ENCODE data around the gene RASGRP1.

The RASGRP1 gene

GRCh38 chr15:38508647-38509046 is 56.0 kb downstream of the RASGRP1 start:
- no peak for TF ChIP-seq ZFX (IDR thresholded peaks at IDR 0.05; ENCODE audit: borderline replicate concordance)
- no peak for TF ChIP-seq CTCF (IDR thresholded peaks at IDR 0.05)
- no peak overlapping the region for H3K27ac ChIP-seq

- TF ChIP-seq ZFX (IDR thresholded peaks at IDR 0.05; ENCODE audit: borderline replicate concordance) (no peak), CTCF (IDR thresholded peaks at IDR 0.05) (no peak)
- no peak overlapping the region for H3K27ac ChIP-seq
Observed at GRCh38 chr15:38507570-38507969, 57.0 kb downstream of the RASGRP1 start.

- no peak overlapping the region for H3K27ac ChIP-seq
- TF ChIP-seq ZFX (IDR thresholded peaks at IDR 0.05; ENCODE audit: borderline replicate concordance), result no peak
- no peak for TF ChIP-seq CTCF (IDR thresholded peaks at IDR 0.05)
Observed at GRCh38 chr15:38506997-38507396, 57.6 kb downstream of the RASGRP1 start.

- no peak overlapping the region for H3K27ac ChIP-seq
- TF ChIP-seq ZFX (IDR thresholded peaks at IDR 0.05; ENCODE audit: borderline replicate concordance), result no peak
- no peak for TF ChIP-seq CTCF (IDR thresholded peaks at IDR 0.05)
Observed at GRCh38 chr15:38504680-38505467, 59.7 kb downstream of the RASGRP1 start.

GRCh38 chr15:38503496-38503895 is 61.1 kb downstream of the RASGRP1 start:
- H3K27ac ChIP-seq, result no peak overlapping the region
- TF ChIP-seq CTCF (IDR thresholded peaks at IDR 0.05) (no peak), ZFX (IDR thresholded peaks at IDR 0.05; ENCODE audit: borderline replicate concordance) (no peak)

- no peak overlapping the region for H3K27ac ChIP-seq
- TF ChIP-seq CTCF (IDR thresholded peaks at IDR 0.05) (no peak), ZFX (IDR thresholded peaks at IDR 0.05; ENCODE audit: borderline replicate concordance) (no peak)
Observed at GRCh38 chr15:38499651-38500050, 65.0 kb downstream of the RASGRP1 start.

GRCh38 chr15:38496151-38496550 is 68.5 kb downstream of the RASGRP1 start:
- H3K27ac ChIP-seq, result no peak overlapping the region
- no peak for TF ChIP-seq CTCF (IDR thresholded peaks at IDR 0.05)
- no peak for TF ChIP-seq ZFX (IDR thresholded peaks at IDR 0.05; ENCODE audit: borderline replicate concordance)

Data from 22Rv1 (cell line).